ENCODE measurements around the gene KRTAP12-4.
"Not testable (repeated sequence)": the region's sequence is repeated elsewhere in the genome, so short reads cannot be mapped to it uniquely, and the experiment has no call there.

The KRTAP12-4 gene

GRCh38 chr21:44695641-44696040, 41.2 kb upstream of the KRTAP12-4 start:
- Mint-ChIP-seq H3K36me3 (ENCODE audit: low read depth) (no peaks in the 10 kb centered on the region), H3K4me3 (no peak overlapping the region), H3K4me1 (ENCODE audit: low read depth) (no peaks in the 10 kb centered on the region), H3K27ac (no peak overlapping the region), H3K9me3 (peaks cover 13% of the 10 kb centered on the region), H3K27me3 (ENCODE audit: low read depth) (peaks cover 54% of the 10 kb centered on the region)
- no peak for DNase-seq (ENCODE audit: low spot score)

- no peak overlapping the region for H3K27ac Mint-ChIP-seq
- H3K9me3 Mint-ChIP-seq, result peaks cover 13% of the 10 kb centered on the region
- H3K36me3 Mint-ChIP-seq (ENCODE audit: low read depth), result no peaks in the 10 kb centered on the region
- peaks cover 55% of the 10 kb centered on the region for H3K27me3 Mint-ChIP-seq (ENCODE audit: low read depth)
- no peak for DNase-seq (ENCODE audit: low spot score)
- no peak overlapping the region for H3K4me3 Mint-ChIP-seq
- H3K4me1 Mint-ChIP-seq (ENCODE audit: low read depth), result no peaks in the 10 kb centered on the region
These were observed 40.7 kb upstream of the KRTAP12-4 start for GRCh38 chr21:44695184-44695583.

GRCh38 chr21:44694776-44695175, 40.3 kb upstream of the KRTAP12-4 start:
- Mint-ChIP-seq H3K4me3 (no peak overlapping the region), H3K4me1 (ENCODE audit: low read depth) (no peaks in the 10 kb centered on the region), H3K9me3 (peaks cover 13% of the 10 kb centered on the region), H3K27ac (no peak overlapping the region), H3K27me3 (ENCODE audit: low read depth) (peaks cover 58% of the 10 kb centered on the region), H3K36me3 (ENCODE audit: low read depth) (no peaks in the 10 kb centered on the region)
- no peak for DNase-seq (ENCODE audit: low spot score)

GRCh38 chr21:44692798-44693512, 38.5 kb upstream of the KRTAP12-4 start:
- Mint-ChIP-seq H3K4me3 (no peak overlapping the region), H3K27ac (no peak overlapping the region), H3K9me3 (peaks cover 13% of the 10 kb centered on the region), H3K27me3 (ENCODE audit: low read depth) (peaks cover 45% of the 10 kb centered on the region), H3K4me1 (ENCODE audit: low read depth) (no peaks in the 10 kb centered on the region), H3K36me3 (ENCODE audit: low read depth) (no peaks in the 10 kb centered on the region)
- DNase-seq (ENCODE audit: low spot score), result no peak

- no peak overlapping the region for H3K4me3 Mint-ChIP-seq
- peaks cover under 1% of the 10 kb centered on the region for H3K4me1 Mint-ChIP-seq (ENCODE audit: low read depth)
- peaks cover 34% of the 10 kb centered on the region for H3K27me3 Mint-ChIP-seq (ENCODE audit: low read depth)
- H3K9me3 Mint-ChIP-seq, result peaks cover 13% of the 10 kb centered on the region
- H3K27ac Mint-ChIP-seq, result no peak overlapping the region
- H3K36me3 Mint-ChIP-seq (ENCODE audit: low read depth), result no peaks in the 10 kb centered on the region
- DNase-seq (ENCODE audit: low spot score), result no peak
These were observed 37.2 kb upstream of the KRTAP12-4 start for GRCh38 chr21:44691686-44692085.

- not testable (repeated sequence) for H3K4me3 Mint-ChIP-seq; H3K27ac Mint-ChIP-seq; DNase-seq (ENCODE audit: low spot score); H3K36me3 Mint-ChIP-seq (ENCODE audit: low read depth); H3K4me1 Mint-ChIP-seq (ENCODE audit: low read depth)
- Mint-ChIP-seq H3K27me3 (ENCODE audit: low read depth) (peaks cover 25% of the 10 kb centered on the region), H3K9me3 (peaks cover 13% of the 10 kb centered on the region)
These were observed 35.3 kb upstream of the KRTAP12-4 start for GRCh38 chr21:44689740-44690139.

- no peak for DNase-seq (ENCODE audit: low spot score)
- H3K27ac Mint-ChIP-seq, result no peak overlapping the region
- H3K4me3 Mint-ChIP-seq, result no peak overlapping the region
- peaks cover 8% of the 10 kb centered on the region for H3K4me1 Mint-ChIP-seq (ENCODE audit: low read depth)
- H3K9me3 Mint-ChIP-seq, result peaks cover 5% of the 10 kb centered on the region
- H3K27me3 Mint-ChIP-seq (ENCODE audit: low read depth), result peaks cover 21% of the 10 kb centered on the region
- no peaks in the 10 kb centered on the region for H3K36me3 Mint-ChIP-seq (ENCODE audit: low read depth)
These were observed 33.2 kb upstream of the KRTAP12-4 start for GRCh38 chr21:44687671-44688070.

- Mint-ChIP-seq H3K27ac (no peak overlapping the region), H3K27me3 (ENCODE audit: low read depth) (peaks cover 24% of the 10 kb centered on the region), H3K4me1 (ENCODE audit: low read depth) (peaks cover 8% of the 10 kb centered on the region), H3K4me3 (no peak overlapping the region), H3K36me3 (ENCODE audit: low read depth) (no peaks in the 10 kb centered on the region), H3K9me3 (no peaks in the 10 kb centered on the region)
- no peak for DNase-seq (ENCODE audit: low spot score)
These were observed 32.5 kb upstream of the KRTAP12-4 start for GRCh38 chr21:44686843-44687561.

GRCh38 chr21:44686000-44686781, 31.7 kb upstream of the KRTAP12-4 start:
- Mint-ChIP-seq H3K27me3 (ENCODE audit: low read depth) (peaks cover 20% of the 10 kb centered on the region), H3K4me3 (no peak overlapping the region), H3K36me3 (ENCODE audit: low read depth) (no peaks in the 10 kb centered on the region), H3K4me1 (ENCODE audit: low read depth) (peaks cover 8% of the 10 kb centered on the region), H3K27ac (no peak overlapping the region), H3K9me3 (no peaks in the 10 kb centered on the region)
- DNase-seq (ENCODE audit: low spot score), result peak; percentile 1

- not testable (repeated sequence) for H3K36me3 Mint-ChIP-seq (ENCODE audit: low read depth); H3K27ac Mint-ChIP-seq; H3K4me1 Mint-ChIP-seq (ENCODE audit: low read depth); H3K4me3 Mint-ChIP-seq; H3K9me3 Mint-ChIP-seq
- H3K27me3 Mint-ChIP-seq (ENCODE audit: low read depth), result peaks cover 14% of the 10 kb centered on the region
- peak; percentile 1 for DNase-seq (ENCODE audit: low spot score)
These were observed 30.6 kb upstream of the KRTAP12-4 start for GRCh38 chr21:44685050-44685449.

GRCh38 chr21:44684483-44684882, 30.0 kb upstream of the KRTAP12-4 start:
- DNase-seq (ENCODE audit: low spot score), result peak; percentile 0
- H3K36me3 Mint-ChIP-seq (ENCODE audit: low read depth), result no peaks in the 10 kb centered on the region
- no peaks in the 10 kb centered on the region for H3K9me3 Mint-ChIP-seq
- no peak overlapping the region for H3K4me3 Mint-ChIP-seq
- peaks cover 8% of the 10 kb centered on the region for H3K4me1 Mint-ChIP-seq (ENCODE audit: low read depth)
- no peak overlapping the region for H3K27ac Mint-ChIP-seq
- H3K27me3 Mint-ChIP-seq (ENCODE audit: low read depth), result peaks cover 14% of the 10 kb centered on the region

- H3K4me1 Mint-ChIP-seq (ENCODE audit: low read depth), result peaks cover 8% of the 10 kb centered on the region
- no peak overlapping the region for H3K4me3 Mint-ChIP-seq
- peaks cover 17% of the 10 kb centered on the region for H3K27me3 Mint-ChIP-seq (ENCODE audit: low read depth)
- no peaks in the 10 kb centered on the region for H3K9me3 Mint-ChIP-seq
- DNase-seq (ENCODE audit: low spot score), result peak; percentile 0
- H3K27ac Mint-ChIP-seq, result no peak overlapping the region
- no peaks in the 10 kb centered on the region for H3K36me3 Mint-ChIP-seq (ENCODE audit: low read depth)
These were observed 29.6 kb upstream of the KRTAP12-4 start for GRCh38 chr21:44684077-44684476.

GRCh38 chr21:44682580-44683151, 28.2 kb upstream of the KRTAP12-4 start:
- H3K27me3 Mint-ChIP-seq (ENCODE audit: low read depth), result peaks cover 17% of the 10 kb centered on the region
- H3K27ac Mint-ChIP-seq, result no peak overlapping the region
- H3K4me3 Mint-ChIP-seq, result no peak overlapping the region
- no peaks in the 10 kb centered on the region for H3K9me3 Mint-ChIP-seq
- no peaks in the 10 kb centered on the region for H3K36me3 Mint-ChIP-seq (ENCODE audit: low read depth)
- peaks cover 8% of the 10 kb centered on the region for H3K4me1 Mint-ChIP-seq (ENCODE audit: low read depth)
- peak; percentile 1 for DNase-seq (ENCODE audit: low spot score)

All from T-helper 2 cell treated with Interferon-gamma antibody and Interleukin-4, amounts not matched to agents 5 μg/mL and 100 μg/mL, for 36 hours (primary cell).